T-cell (primary cell): ENCODE data around the gene UBQLN4. TPM values are rescaled to one million over a fixed set of nuclear protein-coding genes. Genes with fewer than 3 reads are reported as not detected.

Experiments used
- ATAC-seq, 4 experiments: fragments of 200-7000 bp in 3 of 4; fragments of 150-1000 bp in 1 of 4; cut with Tn5 transposase; replicated peaks in 1 of 4; 1 replicate in 3 of 4; 2 replicates in 1 of 4; pipeline ENCODE4 v1.10.0; 2021; ENCODE audit warnings: moderate library complexity in 3 of 4, mild to moderate bottlenecking in 2 of 4, moderate number of reproducible peaks in 1 of 4
- CTCF ChIA-PET, 2 donors: fragments of 300-600 bp; sonication (Branson Sonifier 250); formaldehyde crosslinking; loops; one replicate each; lab custom pipeline; 2022; ENCODE audit warnings: antibody characterized with exemption in 2 of 2; lab: Charles Lee
- POLR2A ChIA-PET, 2 donors: fragments of 300-600 bp; sonication (Branson Sonifier 250); formaldehyde crosslinking; loops; one replicate each; lab custom pipeline; 2022; ENCODE audit warnings: antibody characterized with exemption in 2 of 2; lab: Charles Lee
- DNase-seq, 35 experiments: peaks; one replicate each; pipeline versions ENCODE4 v3.0.0 to v3.0.0-alpha.2; 2013 to 2023
- H3K27ac ChIP-seq: one replicate; pipeline ENCODE4 v1.5.1; 2013; ENCODE audit warnings: low read length
- H3K27me3 ChIP-seq, 2 experiments: replicated peaks in 1 of 2; 1 replicate in 1 of 2; 2 replicates in 1 of 2; pipeline versions ENCODE4 v1.6.1 to v1.7.0; 2013; ENCODE audit warnings: low read length in 1 of 2, mixed read lengths in 1 of 2; ENCODE audit not compliant: control insufficient read depth in 2 of 2, insufficient read depth in 2 of 2; ENCODE audit errors: extremely low read depth in 1 of 2
- H3K36me3 ChIP-seq, 2 donors: 1 replicate in 1 of 2; 2 replicates in 1 of 2; pipeline versions ENCODE4 v1.6.1 to v1.7.0; 2013; ENCODE audit warnings: low read length in 1 of 2; ENCODE audit not compliant: control insufficient read depth in 2 of 2, insufficient read depth in 1 of 2; ENCODE audit errors: extremely low read depth in 1 of 2
- H3K4me1 ChIP-seq, 2 experiments: 1 replicate in 1 of 2; 2 replicates in 1 of 2; pipeline versions ENCODE4 v1.6.1 to v1.7.0; 2013; ENCODE audit warnings: low read length in 2 of 2, mixed read lengths in 1 of 2; ENCODE audit not compliant: insufficient read depth in 2 of 2, control insufficient read depth in 1 of 2; ENCODE audit errors: extremely low read depth in 1 of 2
- H3K4me3 ChIP-seq, 2 donors: 1 replicate in 1 of 2; 2 replicates in 1 of 2; pipeline versions ENCODE4 v1.5.1 to v1.7.0; 2013; ENCODE audit warnings: mild to moderate bottlenecking in 2 of 2, low read length in 1 of 2, moderate library complexity in 1 of 2; ENCODE audit not compliant: control insufficient read depth in 1 of 2; ENCODE audit errors: extremely low read depth in 1 of 2
- H3K9me3 ChIP-seq: 2 replicates; pipeline ENCODE4 v1.7.0; 2013
- H3K27ac Mint-ChIP-seq, 2 donors: one replicate each; pipeline ENCODE4 v1.8.0; 2020 to 2021; ENCODE audit warnings: mild to moderate bottlenecking in 2 of 2, mixed read lengths in 2 of 2
- H3K27me3 Mint-ChIP-seq, 2 donors: one replicate each; pipeline ENCODE4 v1.8.0; 2021 to 2022; ENCODE audit warnings: mixed read lengths in 2 of 2
- H3K36me3 Mint-ChIP-seq: one replicate; pipeline ENCODE4 v1.8.0; 2021; ENCODE audit warnings: mixed read lengths
- H3K4me1 Mint-ChIP-seq, 3 donors: one replicate each; pipeline ENCODE4 v1.8.0; 2020 to 2022; ENCODE audit warnings: mixed read lengths in 3 of 3, mild to moderate bottlenecking in 1 of 3
- H3K4me3 Mint-ChIP-seq, 3 donors: one replicate each; pipeline ENCODE4 v1.8.0; 2020 to 2022; ENCODE audit warnings: mild to moderate bottlenecking in 3 of 3, mixed read lengths in 3 of 3, moderate library complexity in 3 of 3
- H3K9me3 Mint-ChIP-seq, 3 donors: one replicate each; pipeline ENCODE4 v1.8.0; 2020 to 2022; ENCODE audit warnings: mixed read lengths in 3 of 3
- WGBS: methylation state at CpG from one replicate; pipeline ENCODE4 v1.1.5; 2013; ENCODE audit warnings: missing lambda C conversion rate; ENCODE audit not compliant: insufficient coverage; 5-methylcytosine and 5-hydroxymethylcytosine counted together
- total RNA-seq, 35 experiments: library from RNA in 6 of 35; stranded (reverse) in 6 of 35; fragments of 120-200 nt in 1 of 35; gene quantifications; one replicate each; pipeline versions ENCODE4 v1.2.1 to v1.2.4 and lab custom pipeline; 2013 to 2026

Gene UBQLN4
- total RNA-seq (10 to 100 TPM; 21.9 to 39.6 (median 37.9) TPM), total RNA-seq (lab: John Stamatoyannopoulos, UW) (15.7 to 68.7 (median 39.8) reads per million in 29 experiments)
- 19.3 TPM for total RNA-seq (2013)

DNA sequence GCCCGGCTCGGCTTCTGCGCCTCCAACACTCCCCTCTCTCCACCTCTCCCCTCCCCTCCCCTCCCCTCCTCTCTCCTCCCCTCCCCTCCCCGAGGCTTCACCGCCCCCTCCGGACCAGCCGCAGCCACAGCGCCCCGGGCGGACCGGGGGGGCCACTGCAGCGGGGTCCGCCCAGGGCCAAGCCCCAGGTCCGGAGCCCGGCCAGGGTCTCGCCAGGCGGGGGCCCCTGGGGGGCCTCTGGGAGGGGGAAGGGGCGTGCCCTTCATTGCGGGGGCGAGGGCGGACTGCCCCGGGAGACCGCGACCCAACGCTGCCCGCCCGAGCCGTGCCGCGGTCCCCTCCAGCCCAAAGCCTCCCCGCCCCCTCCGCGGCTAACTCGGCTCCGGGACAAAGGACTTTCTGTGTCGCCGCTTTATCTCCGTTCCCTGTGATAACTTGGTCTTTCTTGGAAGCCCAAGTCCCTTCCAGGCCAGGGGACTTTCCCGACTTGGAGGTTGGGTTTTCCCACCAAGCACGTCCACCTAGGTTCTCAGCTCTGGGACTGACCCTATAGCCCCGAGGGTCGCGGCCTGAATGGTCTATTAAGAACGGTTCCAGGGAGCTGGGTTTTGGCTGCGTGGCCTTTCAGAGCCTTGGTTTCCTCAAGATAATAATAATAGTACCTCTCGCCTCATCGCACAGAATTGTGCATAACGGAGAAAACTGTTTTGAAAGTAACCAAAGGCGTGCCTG is at the start of gene UBQLN4:
Gene UBQLN4 (minus strand): TSS at position 31 of the 732 bp plus-strand sequence. CDS start 97 bp downstream, outside the sequence.
- no peaks in the 10 kb centered on the region for H3K27me3 ChIP-seq
- H3K4me3 ChIP-seq, result peak within 1 kb of the TSS; percentile 80 to 82
- H3K4me3 Mint-ChIP-seq, result peak within 1 kb of the TSS; percentile 93 to 100 (median 95)
- peak within 1 kb of the TSS; percentile 78 for H3K27ac ChIP-seq
- no peaks in the 10 kb centered on the region for H3K27me3 Mint-ChIP-seq
- H3K9me3 Mint-ChIP-seq, result no peaks in the 10 kb centered on the region
- H3K36me3 ChIP-seq, result peaks cover under 1 to 21% of the 10 kb centered on the region in 2 donors
- ChIA-PET CTCF (interaction anchor here in 1 of 2 donors (0.9 kb wide), 1 partner anchor 91 kb away, joined by 4 read pairs; no protein-coding TSS in a partner anchor), POLR2A (interaction anchor here (0.6 to 0.7 kb wide), 3 partner anchors 859 to 1607 kb away, joined by 3 read pairs; no protein-coding TSS in a partner anchor)
- DNase-seq (peak; percentile 66 to 87 (median 78)), ATAC-seq (peak; percentile 62 to 78 (median 70))
- peak within 1 kb of the TSS; percentile 90 to 95 for H3K27ac Mint-ChIP-seq
- H3K4me1 ChIP-seq, result peaks cover 6 to 22% of the 10 kb centered on the region in 2 experiments
- 0% methylated on average over 30 of the region's 49 CpGs for WGBS
- peaks cover 28 to 43% (median 34%) of the 10 kb centered on the region in 3 donors for H3K4me1 Mint-ChIP-seq
- peaks cover 17% of the 10 kb centered on the region for H3K36me3 Mint-ChIP-seq
- no peaks in the 10 kb centered on the region for H3K9me3 ChIP-seq

DNA sequence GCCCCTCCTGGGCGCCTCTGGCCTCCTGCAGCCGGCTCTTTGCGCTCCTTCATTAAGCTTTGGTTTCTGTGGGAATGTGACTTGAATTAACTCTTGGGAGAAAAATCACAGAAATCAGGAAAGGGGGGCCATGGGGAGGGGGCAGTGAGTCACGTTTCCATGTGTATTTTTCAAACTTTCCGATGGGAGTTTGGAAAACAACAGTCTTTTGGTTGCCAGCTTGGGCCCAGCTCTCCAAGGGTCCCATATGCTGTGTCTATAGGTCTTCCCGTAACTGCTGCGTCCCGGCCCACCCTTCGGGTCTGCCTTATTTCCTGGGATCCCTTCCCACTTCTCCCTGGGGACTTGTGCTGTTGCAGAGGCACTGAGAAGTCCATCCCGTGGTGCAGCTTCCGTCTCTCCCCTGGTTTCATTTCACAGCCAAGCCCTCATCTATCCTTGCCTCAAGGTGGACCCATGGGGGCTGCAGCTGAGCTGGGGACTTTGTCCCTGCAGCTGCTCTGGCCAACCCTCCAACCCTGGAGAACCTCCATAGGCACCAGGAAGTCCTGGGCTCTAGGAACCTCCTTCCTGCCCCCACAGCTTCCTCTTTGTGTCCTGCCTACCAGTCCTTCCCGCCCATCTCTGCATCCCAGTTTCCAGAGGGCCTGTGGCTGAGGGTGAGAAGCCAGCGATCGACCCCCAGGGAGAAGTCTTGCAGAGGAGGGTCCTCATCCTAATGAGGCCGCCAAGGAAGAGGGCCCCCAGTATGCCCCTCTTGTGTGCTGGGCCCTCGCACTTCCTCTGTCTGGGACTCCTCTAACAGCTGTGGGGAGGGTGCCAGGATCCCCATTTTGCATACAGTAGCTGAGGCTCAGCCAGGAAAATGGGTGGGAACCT is 49.3 kb upstream of the UBQLN4 start:
- no peaks in the 10 kb centered on the region for H3K9me3 Mint-ChIP-seq
- no peak overlapping the region for H3K27ac ChIP-seq
- no peaks in the 10 kb centered on the region for H3K27me3 Mint-ChIP-seq
- H3K4me1 Mint-ChIP-seq, result peaks cover 50 to 74% (median 63%) of the 10 kb centered on the region in 3 donors
- H3K4me1 ChIP-seq, result peaks cover 14 to 47% of the 10 kb centered on the region in 2 experiments
- 92% methylated on average over 13 of the region's 16 CpGs for WGBS
- H3K9me3 ChIP-seq, result no peaks in the 10 kb centered on the region
- H3K27me3 ChIP-seq, result no peaks in the 10 kb centered on the region
- ChIA-PET POLR2A (interaction anchor here in 1 of 2 donors (0.9 to 1.3 kb wide), 2 partner anchors 12 to 21 kb away, joined by 3 to 7 read pairs; partner anchors contain the start of gene LMNA), CTCF (interaction anchor here in 1 of 2 donors (0.7 kb wide), 1 partner anchor 29 kb away, joined by 3 read pairs; no protein-coding TSS in a partner anchor)
- peak overlapping the region in 1 of 2 donors; percentile 4 for H3K27ac Mint-ChIP-seq
- ATAC-seq (no peak), DNase-seq (no peak)
- H3K4me3 Mint-ChIP-seq, result peak overlapping the region in 1 of 3 donors; percentile 80
- no peaks in the 10 kb centered on the region for H3K36me3 ChIP-seq
- H3K4me3 ChIP-seq, result no peak overlapping the region
- H3K36me3 Mint-ChIP-seq, result no peaks in the 10 kb centered on the region

DNA sequence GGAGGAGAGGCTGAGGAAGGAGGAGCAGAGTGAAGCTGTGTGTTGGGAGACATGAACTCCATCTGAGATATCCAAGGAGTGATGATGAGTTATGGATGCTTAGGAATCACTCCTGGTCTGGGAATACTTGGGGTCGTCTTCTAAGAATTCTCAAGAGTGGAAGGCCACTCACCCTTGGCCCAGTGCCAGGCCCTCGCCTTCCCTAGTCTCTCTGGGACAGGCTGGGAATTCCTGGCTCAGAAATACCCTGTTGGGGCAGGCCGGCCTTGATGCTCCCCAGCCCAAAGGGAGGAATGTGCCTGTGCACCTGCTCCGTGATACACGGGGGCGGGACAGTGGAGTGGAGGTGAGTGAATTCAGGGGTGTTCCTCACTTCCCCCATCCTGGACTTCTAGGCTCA is 48.3 kb upstream of the UBQLN4 start:
- ChIA-PET POLR2A (interaction anchor here in 1 of 2 donors (0.6 to 0.9 kb wide), 2 partner anchors 22 to 112 kb away, joined by 3 read pairs; no protein-coding TSS in a partner anchor), CTCF (no interaction called here)
- H3K9me3 ChIP-seq, result no peaks in the 10 kb centered on the region
- H3K36me3 ChIP-seq, result no peaks in the 10 kb centered on the region
- no peaks in the 10 kb centered on the region for H3K27me3 Mint-ChIP-seq
- DNase-seq, result no peak
- no peak for ATAC-seq
- H3K4me1 ChIP-seq, result peaks cover 14 to 51% of the 10 kb centered on the region in 2 experiments
- WGBS, result 86% methylated on average over 1 of the region's 6 CpGs
- H3K27me3 ChIP-seq, result no peaks in the 10 kb centered on the region
- peaks cover 58 to 74% (median 67%) of the 10 kb centered on the region in 3 donors for H3K4me1 Mint-ChIP-seq
- no peak overlapping the region for H3K27ac ChIP-seq
- H3K9me3 Mint-ChIP-seq, result no peaks in the 10 kb centered on the region
- no peak overlapping the region for H3K27ac Mint-ChIP-seq
- H3K36me3 Mint-ChIP-seq, result no peaks in the 10 kb centered on the region
- H3K4me3 Mint-ChIP-seq, result no peak overlapping the region
- no peak overlapping the region for H3K4me3 ChIP-seq

DNA sequence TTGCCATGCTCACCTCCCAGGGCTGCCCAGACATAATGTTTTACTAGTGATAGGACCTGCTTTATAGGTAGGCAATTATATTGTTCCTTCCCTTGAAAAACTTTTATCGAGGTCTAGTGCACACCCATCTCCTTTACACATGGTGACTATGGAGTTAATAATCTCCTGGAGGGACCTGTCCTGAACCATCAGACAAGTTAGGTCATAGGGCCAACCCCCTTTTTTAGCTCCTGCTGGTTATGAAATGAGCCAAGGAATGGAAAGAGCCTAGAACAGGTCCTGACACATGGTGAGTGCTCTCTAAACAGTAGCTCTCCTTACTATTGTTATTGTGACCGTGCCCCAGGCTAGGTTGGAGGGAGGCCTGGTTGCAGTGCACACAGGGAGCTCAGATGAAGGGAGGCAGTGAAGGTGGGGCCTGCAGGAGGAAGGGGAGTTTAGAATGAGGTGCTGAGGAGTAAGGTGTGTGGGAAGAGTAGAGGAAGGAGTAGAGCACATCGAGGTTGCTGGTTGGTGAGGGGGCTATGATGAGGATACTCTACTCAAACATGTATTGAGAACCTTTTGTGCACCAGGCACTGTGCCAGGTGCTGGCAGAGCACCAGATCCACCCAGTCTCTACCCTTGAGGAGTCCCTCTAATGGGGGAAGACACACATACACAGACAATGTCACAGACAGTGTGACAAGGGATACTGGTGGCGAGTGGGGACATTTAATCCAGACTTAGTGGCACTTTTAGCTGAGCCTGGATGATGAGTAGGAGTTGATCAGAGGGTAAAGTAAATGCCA is 46.8 kb upstream of the UBQLN4 start:
- Mint-ChIP-seq H3K9me3 (no peaks in the 10 kb centered on the region), H3K27me3 (no peaks in the 10 kb centered on the region), H3K27ac (peak overlapping the region in 1 of 2 donors; percentile 50), H3K36me3 (no peaks in the 10 kb centered on the region), H3K4me3 (no peak overlapping the region), H3K4me1 (peaks cover 56 to 73% (median 67%) of the 10 kb centered on the region in 3 donors)
- Histone ChIP-seq H3K9me3 (no peaks in the 10 kb centered on the region), H3K4me1 (peaks cover 22 to 53% of the 10 kb centered on the region in 2 experiments), H3K4me3 (no peak overlapping the region), H3K36me3 (no peaks in the 10 kb centered on the region), H3K27me3 (no peaks in the 10 kb centered on the region), H3K27ac (no peak overlapping the region)
- no peak for DNase-seq
- ChIA-PET POLR2A (interaction anchor here (0.5 to 1.5 kb wide), 4 partner anchors 11 to 42 kb away, joined by 3 to 5 read pairs (median 3); no protein-coding TSS in a partner anchor), CTCF (interaction anchor here (0.8 to 1.5 kb wide), 3 partner anchors 22 to 28 kb away, joined by 3 to 6 read pairs (median 3); no protein-coding TSS in a partner anchor)
- no peak for ATAC-seq
- WGBS, result no CpG with 5 or more reads among the region's 4 CpGs

DNA sequence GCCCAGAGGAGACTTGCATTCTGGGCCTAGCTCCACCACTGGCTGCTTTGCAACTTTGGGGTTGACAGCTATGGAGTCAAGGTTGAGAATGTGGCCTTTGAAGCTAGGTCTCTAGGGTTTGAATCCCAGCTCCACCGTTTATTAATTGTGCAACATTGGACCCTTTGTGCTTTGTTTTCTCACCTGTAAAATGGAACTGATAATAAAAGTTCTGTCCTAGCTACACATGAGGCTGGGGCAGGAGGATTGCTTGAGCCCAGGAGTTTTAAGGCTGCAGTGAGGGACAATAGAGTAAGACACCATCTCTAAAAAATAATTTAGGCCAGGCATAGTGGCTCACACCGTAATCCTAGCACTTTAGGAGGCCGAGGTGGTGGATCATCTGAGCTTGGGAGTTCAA is 45.7 kb upstream of the UBQLN4 start:
- Histone ChIP-seq H3K27ac (peak overlapping the region; percentile 21), H3K9me3 (no peaks in the 10 kb centered on the region), H3K36me3 (no peaks in the 10 kb centered on the region), H3K4me3 (no peak overlapping the region), H3K4me1 (peaks cover 17 to 43% of the 10 kb centered on the region in 2 experiments), H3K27me3 (no peaks in the 10 kb centered on the region)
- Mint-ChIP-seq H3K27ac (peak overlapping the region in 1 of 2 donors; percentile 14), H3K4me3 (no peak overlapping the region), H3K27me3 (no peaks in the 10 kb centered on the region), H3K9me3 (no peaks in the 10 kb centered on the region), H3K4me1 (peaks cover 47 to 64% (median 56%) of the 10 kb centered on the region in 3 donors), H3K36me3 (no peaks in the 10 kb centered on the region)
- ChIA-PET CTCF (interaction anchor here (0.7 to 1.7 kb wide), 6 partner anchors 18 to 216 kb away, joined by 3 to 7 read pairs (median 4); no protein-coding TSS in a partner anchor), POLR2A (interaction anchor here (0.6 to 1.5 kb wide), 5 partner anchors 16 to 167 kb away, joined by 3 to 5 read pairs (median 3); no protein-coding TSS in a partner anchor)
- ATAC-seq (no peak), DNase-seq (no peak)
- WGBS, result 85% methylated on average over 3 of the region's 3 CpGs
